BE2C (cell line): ENCODE results near the gene SLC39A8.

ENCODE experiments used
- DNase-seq: peaks from one replicate; pipeline ENCODE4 v3.0.0-alpha.2; 2020
- H3K27me3 ChIP-seq: fragments of 250-450 bp; sonication (Bioruptor Pico); 2 replicates; pipeline ENCODE4 v1.5.1; 2020; ENCODE audit warnings: mild to moderate bottlenecking
- H3K36me3 ChIP-seq: fragments of 250-450 bp; sonication (Bioruptor Pico); 2 replicates; pipeline ENCODE4 v1.5.1; 2020; ENCODE audit warnings: mild to moderate bottlenecking
- H3K4me1 ChIP-seq: fragments of 250-450 bp; sonication (Bioruptor Pico); 2 replicates; pipeline ENCODE4 v1.5.1; 2020
- H3K4me3 ChIP-seq: 2 replicates; pipeline ENCODE4 v1.5.1; 2011; ENCODE audit warnings: low read depth, low read length
- H3K9me3 ChIP-seq: fragments of 250-450 bp; sonication (Bioruptor Pico); 2 replicates; pipeline ENCODE4 v1.5.1; 2020
- CTCF ChIP-seq: IDR thresholded peaks from 2 replicates; pipeline ENCODE4 v1.5.1; 2012; ENCODE audit warnings: mild to moderate bottlenecking, low read depth, low read length

The SLC39A8 gene

GRCh38 chr4:102230194-102230593 lies 115.1 kb downstream of the SLC39A8 start:
- no peaks in the 10 kb centered on the region for H3K36me3 ChIP-seq
- H3K9me3 ChIP-seq: peaks cover 3% of the 10 kb centered on the region
- no peak overlapping the region for H3K4me3 ChIP-seq
- no peak for TF ChIP-seq CTCF
- DNase-seq: no peak
- no peaks in the 10 kb centered on the region for H3K27me3 ChIP-seq
- H3K4me1 ChIP-seq: no peaks in the 10 kb centered on the region

- Histone ChIP-seq H3K4me3 (no peak overlapping the region), H3K4me1 (no peaks in the 10 kb centered on the region), H3K27me3 (no peaks in the 10 kb centered on the region), H3K36me3 (no peaks in the 10 kb centered on the region), H3K9me3 (no peaks in the 10 kb centered on the region; the same call in 1 of the 2 replicates)
- TF ChIP-seq CTCF: no peak
- no peak for DNase-seq
Observed at GRCh38 chr4:102227388-102227787, 117.9 kb downstream of the SLC39A8 start.

GRCh38 chr4:102223461-102223860 lies 121.8 kb downstream of the SLC39A8 start:
- Histone ChIP-seq H3K9me3 (no peaks in the 10 kb centered on the region; the same call in 1 of the 2 replicates), H3K27me3 (no peaks in the 10 kb centered on the region), H3K4me3 (no peak overlapping the region), H3K36me3 (no peaks in the 10 kb centered on the region), H3K4me1 (no peaks in the 10 kb centered on the region)
- DNase-seq: no peak
- TF ChIP-seq CTCF: no peak

- H3K36me3 ChIP-seq: no peaks in the 10 kb centered on the region
- no peak for DNase-seq
- no peaks in the 10 kb centered on the region; the same call in 1 of the 2 replicates for H3K9me3 ChIP-seq
- H3K4me3 ChIP-seq: no peak overlapping the region
- H3K4me1 ChIP-seq: no peaks in the 10 kb centered on the region
- H3K27me3 ChIP-seq: no peaks in the 10 kb centered on the region
- TF ChIP-seq CTCF: no peak
Observed at GRCh38 chr4:102222838-102223409, 122.4 kb downstream of the SLC39A8 start.

- no peak for DNase-seq
- TF ChIP-seq CTCF: no peak
- Histone ChIP-seq H3K9me3 (no peaks in the 10 kb centered on the region), H3K36me3 (no peaks in the 10 kb centered on the region), H3K27me3 (no peaks in the 10 kb centered on the region), H3K4me3 (no peak overlapping the region), H3K4me1 (no peaks in the 10 kb centered on the region)
Observed at GRCh38 chr4:102219129-102219528, 126.2 kb downstream of the SLC39A8 start.

- Histone ChIP-seq H3K27me3 (no peaks in the 10 kb centered on the region), H3K9me3 (no peaks in the 10 kb centered on the region), H3K4me1 (no peaks in the 10 kb centered on the region), H3K4me3 (no peak overlapping the region), H3K36me3 (no peaks in the 10 kb centered on the region)
- DNase-seq: no peak
- no peak for TF ChIP-seq CTCF
Observed at GRCh38 chr4:102218656-102219055, 126.6 kb downstream of the SLC39A8 start.
